ENCODE results near the gene ESRRG.
"Not testable (repeated sequence)": the region's sequence is repeated elsewhere in the genome, so short reads cannot be mapped to it uniquely, and the experiment has no call there.

ESRRG gene

DNA sequence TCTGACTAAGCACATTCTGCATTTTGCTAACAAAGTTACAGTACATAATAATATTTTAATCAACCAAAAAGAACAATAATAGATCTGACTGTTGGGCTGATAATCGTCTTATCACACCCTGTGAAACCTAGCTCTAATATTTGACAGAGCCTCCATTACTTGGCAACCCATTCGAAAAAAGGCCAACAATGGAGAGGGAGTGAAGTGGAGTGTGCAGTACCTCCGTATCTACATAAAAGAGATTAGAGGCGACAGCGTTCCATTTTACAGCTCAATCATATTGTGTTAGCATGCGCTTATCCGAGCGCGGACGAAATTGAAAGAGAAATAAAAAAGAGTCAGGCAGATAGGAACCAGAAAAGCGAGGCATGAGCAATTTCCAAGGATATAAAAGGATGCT, 162.7 kb downstream of the ESRRG start:
- DNase-seq = no peak

DNA sequence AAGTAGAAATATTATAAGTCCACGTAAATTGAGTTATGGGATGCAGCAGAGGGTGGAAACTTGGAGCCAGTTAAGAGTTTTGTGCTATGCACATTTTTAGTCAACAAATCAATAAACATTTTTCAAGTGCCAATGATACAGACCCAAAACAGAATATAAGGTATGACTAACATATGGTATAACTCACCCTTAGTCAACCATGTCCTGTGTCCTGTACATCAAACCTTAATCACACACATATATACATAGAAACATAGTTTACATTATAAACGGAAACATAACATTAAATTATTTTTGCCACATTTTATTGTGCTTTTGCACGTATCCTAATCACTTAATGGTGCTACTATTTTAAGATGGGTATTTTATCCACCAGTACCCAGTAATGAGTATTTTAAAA, 163.9 kb downstream of the ESRRG start:
- DNase-seq = no peak

DNA sequence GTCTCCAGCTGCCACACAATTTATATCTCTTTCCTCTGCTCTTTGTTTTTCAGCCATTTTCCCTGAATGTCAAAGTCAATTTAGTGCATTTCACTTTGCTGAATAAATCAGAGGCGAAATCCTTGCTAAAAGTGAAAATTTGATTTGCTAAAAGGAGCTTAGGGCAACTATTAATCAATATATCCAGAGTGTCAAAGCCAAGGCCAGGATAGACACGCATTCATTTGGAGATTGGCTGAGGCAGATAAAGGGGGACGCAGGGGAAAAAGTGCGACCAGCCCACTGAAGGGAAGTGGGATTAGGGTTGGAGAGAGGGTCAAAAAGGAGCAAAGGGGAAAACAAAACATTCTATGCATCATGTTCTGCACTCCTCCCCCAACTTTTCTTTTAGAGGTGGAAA, 167.6 kb downstream of the ESRRG start:
- DNase-seq = no peak

DNA sequence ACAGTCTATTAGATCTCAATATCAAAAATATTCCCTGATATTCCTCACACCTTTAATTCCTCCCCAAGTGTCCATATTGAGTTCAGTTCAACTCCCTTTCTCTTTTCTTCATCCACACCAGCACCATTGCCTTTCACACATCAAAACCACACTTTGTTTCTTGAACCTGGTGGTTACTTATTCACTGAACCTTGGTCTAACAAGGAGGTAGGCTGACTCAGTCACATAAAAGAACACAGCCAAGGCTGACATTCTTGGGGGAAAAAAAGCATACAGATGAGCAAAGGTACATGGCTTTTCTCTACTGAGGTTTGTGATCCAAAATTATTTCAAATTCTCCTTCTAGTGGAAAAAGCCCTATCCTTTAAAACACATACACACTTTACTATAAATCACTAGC, 168.3 kb downstream of the ESRRG start:
- DNase-seq = no peak

DNA sequence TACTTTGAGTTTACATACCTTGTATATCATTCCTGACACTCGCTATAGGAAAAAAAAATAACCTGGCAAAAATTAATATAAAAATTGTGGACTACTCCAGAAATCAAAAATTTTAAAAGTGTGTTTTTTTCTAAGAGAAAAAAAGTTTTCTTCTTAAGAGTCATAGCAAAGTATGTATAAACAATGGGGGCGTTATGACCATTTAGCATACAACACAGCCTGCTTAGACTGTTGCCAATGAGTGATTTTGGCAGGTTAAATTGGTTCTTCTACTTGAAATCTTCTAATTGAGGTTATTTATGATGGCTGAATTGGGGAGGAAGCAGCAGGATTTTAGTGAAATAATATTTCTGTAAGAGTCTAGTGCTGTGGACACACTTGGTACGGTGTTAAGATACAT, 169.5 kb downstream of the ESRRG start:
- DNase-seq = no peak

DNA sequence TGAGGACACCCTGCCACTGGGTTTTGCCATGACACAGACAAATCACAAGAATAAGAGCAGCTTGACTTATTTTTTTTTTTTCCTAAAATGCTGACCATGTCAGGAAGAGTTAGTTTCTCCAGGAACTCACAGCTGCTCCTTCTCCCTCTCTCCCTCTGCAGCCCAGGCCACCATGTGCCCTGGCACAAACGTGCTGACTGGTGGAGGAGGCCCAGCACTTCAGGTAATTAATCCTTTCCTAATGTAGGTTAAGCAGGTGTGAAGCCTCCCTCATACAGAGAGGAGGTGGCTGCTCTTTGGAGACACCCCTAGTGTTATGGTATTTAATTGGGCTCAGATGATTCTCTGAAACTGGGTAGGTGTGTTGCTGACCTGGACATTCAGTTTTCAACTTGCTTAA, 170.2 kb downstream of the ESRRG start:
- DNase-seq = no peak

DNA sequence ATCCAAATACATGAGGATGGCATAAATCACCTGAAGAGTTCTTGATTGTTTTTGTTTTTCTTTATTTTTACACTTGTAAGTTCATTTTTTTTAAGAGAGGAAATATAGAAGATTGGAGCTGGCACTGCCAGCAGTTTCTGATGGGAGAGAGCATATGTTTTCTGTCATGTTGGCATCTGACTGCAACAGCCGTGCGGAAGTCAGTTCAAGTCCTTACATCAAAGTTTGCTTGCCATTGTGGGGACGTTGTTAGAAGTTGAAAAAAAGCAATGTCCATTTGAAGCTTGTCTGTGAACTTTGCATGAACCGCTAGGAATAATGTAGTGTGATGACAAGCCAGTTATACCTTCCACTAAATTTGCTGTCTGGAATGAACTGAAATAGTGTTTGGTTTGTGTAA, 173.4 kb downstream of the ESRRG start:
- no peak for DNase-seq

DNA sequence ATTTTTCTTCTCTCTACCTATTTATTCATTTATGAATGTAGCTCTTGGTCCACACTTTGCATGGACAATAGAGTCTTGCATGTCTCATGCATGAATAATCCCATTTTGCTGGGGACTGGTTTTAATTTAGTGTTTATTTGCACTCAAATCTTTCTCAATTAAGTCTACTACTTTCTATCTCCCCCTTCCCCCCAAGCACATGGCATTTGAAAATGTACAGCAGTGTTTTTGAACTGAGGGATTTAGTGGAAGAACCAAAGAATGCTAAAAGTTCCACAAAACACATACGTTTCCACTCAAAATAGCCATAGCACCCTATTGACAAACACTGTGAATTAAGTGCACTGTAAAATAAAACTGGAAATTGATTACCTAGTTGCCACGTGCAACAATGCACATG, 180.5 kb downstream of the ESRRG start:
- no peak for DNase-seq

DNA sequence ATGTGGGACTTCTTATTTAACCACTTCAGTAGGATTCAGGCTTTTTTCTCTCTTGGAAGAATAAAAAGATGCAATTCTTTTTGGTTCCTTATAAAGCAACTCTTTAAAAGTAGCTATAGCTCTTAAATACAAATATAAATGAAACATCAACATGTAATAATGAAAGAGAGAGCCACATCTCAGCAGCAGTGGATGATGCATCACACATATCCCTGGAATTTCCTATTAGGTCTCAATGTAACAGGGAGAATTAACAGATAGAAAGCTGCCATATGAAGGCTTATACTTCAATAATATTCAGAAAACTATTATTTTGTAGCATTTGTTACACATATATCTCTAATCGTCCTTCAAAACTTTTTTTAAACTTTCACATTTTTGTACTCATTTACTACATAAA, 181.0 kb downstream of the ESRRG start:
- DNase-seq = no peak

DNA sequence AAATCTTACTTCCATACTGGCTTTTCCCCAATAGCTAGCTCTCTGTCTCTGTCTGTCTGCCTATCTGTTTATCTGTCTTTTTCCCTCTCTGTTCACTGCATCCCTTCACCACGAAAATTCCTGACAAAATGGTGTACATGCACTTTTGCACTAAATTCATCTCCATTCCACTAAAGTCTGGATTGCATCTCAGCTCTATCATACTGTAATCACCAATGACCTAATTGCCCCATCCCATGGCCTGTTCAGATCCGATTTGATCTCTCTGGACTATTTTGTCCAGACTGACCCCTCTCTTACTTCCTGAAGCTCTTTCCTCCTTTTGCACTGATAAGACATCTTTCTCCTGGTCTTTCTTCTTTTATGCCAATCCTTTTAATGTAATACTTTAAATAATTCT, 187.5 kb downstream of the ESRRG start:
- DNase-seq = no peak

DNA sequence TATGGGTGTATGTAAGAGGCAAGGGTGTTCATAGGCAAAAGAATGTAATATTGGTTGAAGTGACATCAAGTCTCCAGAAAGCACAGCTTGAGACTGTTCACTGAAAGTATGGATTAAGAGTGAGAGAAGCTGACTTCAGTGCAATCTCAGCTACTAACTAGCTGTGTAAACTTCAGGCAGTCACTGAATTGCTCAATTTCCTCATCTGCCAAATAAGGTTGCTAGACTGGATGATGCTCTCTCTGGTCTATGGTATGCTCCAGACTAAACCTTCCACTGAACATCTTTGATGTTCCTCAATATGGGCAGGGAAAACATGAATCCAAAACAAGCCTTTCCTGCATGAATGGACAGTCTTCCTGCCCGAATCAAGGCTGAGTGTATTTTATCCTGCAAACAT, 188.2 kb downstream of the ESRRG start:
- DNase-seq = no peak

DNA sequence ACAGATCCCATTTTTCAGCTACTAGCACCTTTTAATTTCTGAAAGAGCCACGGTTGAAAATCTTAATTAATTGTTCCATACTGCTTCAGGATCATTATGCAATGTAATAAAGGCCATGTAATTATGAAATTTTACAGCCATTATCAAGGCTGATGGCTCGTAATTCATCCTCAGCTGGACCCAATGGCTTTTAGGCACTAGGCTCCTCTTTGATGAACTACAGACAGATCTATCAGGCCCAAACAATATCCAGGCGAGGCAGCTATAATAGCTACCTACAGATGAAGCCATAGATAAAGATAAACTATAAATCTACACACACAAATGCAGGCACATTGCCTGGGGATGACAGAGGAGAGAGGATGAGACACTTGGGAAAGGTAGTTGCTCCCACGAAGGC, 189.5 kb downstream of the ESRRG start:
- DNase-seq = no peak

DNA sequence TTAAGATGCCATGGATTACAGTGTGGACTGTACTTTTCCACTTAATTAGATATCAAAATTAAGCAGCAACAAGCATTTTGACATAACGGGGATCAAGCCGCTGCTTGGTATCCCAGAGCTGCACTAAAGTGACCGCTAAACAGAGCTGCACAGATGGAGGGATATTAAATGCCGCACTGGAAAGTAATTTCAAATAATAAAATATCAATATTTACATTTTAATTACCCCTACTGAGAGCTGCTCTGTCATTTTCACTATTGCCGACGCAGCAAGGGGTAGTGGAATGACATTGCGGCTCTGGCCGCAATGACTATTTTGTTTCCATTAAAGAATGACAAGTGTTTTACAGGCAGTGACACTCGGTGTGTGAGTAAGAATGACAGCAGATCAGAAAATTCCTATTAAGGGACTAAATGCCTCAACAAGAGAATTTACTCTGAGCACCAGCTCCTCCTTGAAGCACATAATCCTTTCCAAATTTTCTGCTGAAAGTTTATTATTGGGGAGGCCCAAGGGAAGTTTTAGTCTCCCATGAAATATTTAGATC, 190.9 kb downstream of the ESRRG start:
- no peak for DNase-seq

DNA sequence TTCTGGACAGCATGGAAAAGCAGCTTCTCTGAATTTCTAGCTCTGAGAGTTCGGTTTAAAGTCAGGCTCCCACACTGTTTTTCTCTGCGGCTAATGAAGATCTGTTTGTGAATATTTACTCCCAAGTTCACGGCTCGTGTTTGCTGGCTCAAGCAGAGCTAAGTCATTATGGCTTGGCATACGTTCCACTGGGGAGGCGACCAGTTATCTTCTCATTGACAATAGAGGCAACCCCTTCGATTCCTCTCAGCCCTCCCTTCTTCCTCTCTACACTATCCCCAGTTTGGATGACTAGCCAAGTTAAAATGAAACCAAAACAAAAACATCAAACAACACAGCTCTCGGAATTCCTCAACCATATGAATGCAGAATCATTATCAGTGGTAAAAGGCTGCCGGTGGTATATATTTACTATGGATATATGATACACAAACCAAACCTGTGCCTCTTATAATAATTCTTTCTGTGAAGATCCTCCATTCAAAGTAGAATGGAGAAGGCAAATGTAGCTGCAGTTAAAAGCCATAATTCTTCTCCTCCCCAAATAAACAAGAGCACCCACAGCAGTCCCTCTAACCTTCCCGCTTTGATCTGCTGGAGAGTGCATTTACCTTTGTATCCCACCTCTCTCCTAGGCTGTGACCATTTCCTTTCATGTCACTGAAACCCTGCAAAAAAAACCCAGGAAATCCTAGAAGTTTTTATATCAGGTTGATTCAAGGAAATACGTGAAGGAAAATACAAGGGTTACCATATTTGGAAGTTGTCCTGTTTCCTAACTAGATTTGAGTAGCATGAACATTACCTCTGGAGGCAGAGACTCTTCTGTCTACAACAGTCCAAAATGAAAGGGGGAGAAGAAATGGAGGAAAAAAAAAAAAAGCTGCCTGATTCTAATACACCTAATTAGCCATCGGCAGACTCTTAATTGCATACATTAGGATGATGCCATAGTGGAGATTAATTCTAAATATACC, 191.7 kb downstream of the ESRRG start:
- DNase-seq = no peak

DNA sequence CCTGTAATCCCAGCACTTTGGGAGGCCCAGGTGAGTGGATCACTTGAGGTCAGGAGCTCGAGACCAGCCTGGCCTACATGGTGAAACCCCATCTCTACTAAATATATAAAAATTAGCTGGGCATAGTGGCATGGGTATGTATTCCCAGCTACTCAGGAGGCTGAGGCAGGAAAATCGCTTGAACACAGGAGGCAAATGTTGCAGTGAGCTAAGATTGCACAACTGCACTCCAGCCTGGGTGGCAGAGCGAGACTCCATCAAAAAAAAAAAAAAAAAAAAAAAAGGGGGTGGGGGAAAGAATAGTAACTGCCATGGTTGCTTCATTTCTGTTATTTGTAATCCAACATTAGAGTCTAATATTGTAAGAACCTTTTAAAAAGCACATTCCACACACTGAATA, 193.4 kb downstream of the ESRRG start:
- DNase-seq = not testable (repeated sequence)

DNA sequence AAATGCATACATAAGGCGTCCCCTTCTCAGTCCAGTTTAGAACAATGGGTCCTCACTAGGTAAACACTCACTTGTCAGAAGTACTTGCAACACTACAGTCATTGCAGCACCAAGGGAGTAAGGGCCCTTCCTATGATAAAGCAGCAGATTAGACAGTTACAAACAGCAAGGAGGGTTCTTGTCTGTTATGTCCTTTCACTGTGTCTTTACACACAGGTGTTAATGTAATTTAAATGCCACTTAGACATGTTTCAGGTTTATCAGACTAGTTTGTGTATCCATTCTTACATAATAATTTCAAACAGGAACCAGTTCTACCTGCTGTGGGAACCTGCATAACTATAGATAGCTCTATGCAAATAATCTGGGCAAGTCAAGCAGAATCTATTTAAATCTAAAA, 194.4 kb downstream of the ESRRG start:
- DNase-seq = no peak

DNA sequence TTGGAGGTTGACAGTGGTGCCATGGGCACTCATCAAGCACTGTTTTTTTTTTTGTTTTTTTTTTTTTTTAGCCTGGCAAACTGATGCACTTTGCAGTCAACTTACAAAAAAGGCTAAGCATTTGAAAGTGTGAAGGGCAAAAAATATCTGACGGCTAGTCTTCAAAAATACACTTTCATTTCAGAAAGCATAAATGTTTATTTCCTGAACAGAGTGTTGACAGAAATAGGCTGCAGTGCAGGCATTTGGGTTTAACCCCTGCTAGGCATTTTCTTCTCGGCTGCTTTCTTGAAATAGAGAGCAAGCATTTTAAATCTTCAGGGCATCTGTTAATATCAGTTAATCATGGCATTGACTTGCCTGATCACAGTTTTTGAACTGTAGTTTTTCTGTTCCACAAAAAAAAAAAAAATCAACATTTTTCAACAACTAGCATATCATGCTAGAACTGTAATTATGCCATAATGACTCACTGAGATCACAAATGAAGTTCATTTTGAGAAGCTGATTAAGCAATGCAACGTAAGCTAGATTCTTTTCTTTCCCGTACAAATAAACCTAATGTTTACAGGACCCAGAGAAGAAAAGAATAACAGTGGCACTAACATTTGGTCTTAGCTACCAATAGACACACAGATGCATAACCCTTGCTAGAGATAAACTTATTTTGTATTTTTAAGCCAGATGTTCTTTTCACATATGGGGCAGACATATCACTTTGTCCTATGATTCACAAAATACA, 199.6 kb downstream of the ESRRG start:
- no peak for DNase-seq

DNA sequence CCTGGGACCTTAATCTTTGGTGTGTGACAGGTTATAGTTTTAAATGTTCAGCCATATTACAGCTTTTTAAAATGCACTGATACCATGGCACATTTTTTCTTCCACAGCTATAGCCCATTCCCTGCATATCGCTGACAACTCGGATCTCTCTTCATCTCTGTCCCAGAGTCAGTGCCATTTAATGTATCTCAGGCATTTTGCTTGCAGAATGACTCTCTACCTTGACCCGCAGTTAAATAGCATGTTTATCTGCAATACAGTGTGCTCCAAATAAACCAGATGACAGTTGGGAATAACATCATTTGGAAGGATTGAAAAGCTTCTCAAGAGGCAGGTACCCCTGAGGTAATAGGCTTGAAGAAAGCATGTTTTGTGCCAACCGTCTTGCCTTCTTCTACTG, 200.2 kb downstream of the ESRRG start:
- no peak for DNase-seq

DNA sequence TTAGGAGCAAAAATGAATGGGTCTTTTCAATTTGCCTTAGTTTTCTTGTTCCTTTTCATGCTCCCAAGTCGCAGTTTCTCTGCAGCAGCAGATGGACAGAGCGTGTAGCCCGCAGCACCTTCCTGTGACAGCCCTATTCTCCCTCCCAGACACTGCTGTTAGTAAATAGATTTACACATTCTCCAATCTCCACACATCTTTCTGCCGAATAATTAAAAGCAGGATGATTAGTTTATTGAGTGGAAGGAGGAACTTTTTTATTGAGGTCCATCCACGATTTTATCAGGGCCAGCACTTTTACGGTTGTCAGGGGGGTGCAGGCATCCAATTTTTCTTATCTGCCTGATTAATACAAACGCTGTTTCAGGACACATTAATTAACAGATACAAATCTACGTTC, 201.8 kb downstream of the ESRRG start:
- no peak for DNase-seq

DNA sequence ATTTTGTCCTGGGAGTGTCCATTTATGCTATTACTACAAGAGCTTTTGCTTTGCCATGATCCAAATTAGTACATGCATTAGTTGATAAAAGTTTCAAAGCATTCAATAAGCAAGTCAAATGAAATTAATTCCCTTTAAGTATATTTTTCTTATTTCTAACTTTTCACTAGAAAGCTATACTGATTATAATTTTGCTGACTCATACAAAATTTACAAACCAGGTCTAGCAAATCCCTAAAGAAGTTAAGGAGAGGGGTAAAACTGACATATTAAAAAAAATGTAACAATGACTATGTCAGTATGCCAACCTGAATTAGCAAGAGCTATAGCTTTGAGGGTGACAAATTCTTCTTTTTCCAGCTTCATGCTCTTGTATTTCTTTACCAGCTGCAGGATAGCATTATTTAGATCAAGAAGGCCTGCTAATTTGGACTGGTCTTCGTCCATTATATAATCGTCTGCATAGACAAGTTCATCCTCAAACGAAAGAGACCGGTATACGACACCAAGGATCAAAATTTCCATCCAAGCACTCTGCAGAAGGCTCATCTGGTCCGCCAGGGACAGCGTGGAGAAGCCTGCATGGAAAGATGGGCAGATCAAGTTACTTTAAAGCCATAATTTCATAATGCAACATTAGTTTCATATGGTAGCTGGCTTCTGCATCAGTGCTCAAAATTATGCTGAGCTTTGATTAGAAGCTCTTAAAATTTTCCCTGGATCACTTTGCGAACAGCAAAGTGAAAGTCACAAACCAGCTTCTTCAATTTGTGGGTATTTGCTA, 204.2 kb downstream of the ESRRG start:
- DNase-seq = no peak

DNA sequence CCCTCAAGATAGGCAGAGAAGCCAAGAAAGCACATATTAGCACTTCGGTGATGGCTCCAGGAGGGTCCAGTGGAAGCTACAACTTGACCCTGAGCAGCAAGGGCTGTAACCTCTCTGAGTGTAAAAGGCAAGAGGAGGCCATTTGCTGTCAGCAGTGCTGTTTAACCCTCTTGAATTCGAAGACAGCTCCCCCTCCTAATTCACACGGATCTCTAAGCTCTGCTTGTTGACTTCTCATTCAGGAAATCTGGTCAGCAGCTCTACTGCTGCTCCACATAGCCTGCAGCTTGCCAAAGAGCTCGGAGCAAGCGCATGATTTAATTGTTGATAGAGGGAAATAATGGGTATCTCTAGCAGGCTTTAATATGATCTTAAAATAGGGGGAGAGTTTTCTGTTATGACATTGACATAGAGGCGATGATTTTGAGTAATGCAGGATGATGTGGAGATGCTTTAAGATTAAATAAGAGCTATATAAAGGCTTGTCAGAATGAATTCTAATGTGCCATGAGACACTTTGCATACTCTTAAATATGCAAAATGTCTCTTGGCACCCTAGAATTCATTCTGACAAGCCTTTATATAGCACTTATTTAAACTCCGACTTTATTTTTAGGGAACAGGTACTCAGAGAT, 220.6 kb downstream of the ESRRG start:
- DNase-seq = no peak

DNA sequence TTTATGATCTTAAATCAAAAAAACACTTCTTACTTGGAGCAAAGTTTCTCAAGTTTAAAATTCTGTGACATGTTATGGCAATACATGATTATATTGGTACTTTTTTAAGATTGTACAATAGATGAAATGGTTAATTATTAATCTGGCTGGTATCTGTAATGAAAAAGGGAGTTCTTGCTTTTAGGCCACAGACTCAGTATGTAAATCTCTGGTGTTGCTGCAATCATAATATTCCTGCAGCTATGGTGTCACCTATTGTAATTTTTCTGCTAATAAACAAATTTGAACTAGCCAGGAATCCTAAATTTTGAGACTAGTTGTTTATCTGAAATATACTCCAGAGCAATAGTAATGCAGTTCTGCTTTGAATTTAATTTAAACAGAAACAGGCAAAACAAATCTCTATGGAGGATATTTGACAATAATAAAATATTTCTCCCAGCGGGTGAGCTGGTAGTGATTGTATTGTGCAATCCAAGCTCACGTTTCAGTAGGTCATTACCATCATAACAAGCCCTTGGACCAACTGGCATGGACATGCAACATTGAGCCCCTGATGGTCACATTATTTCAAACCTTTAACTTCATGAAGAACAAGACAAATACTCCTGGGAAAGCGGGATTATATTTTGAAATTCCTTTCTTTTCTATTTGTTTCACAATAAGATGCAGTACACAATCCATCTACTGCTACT, 222.8 kb downstream of the ESRRG start:
- DNase-seq = no peak

All from activated naive CD4-positive, alpha-beta T cell treated with anti-CD3 and anti-CD28 coated beads, Interleukin-2, amount 50 U/mL, for 16 hours (primary cell).